ENCODE data around the gene MELTF. TPM values are rescaled to one million over a fixed set of nuclear protein-coding genes. Genes with fewer than 3 reads are reported as not detected.

MELTF gene
- total and polyA plus RNA-seq, 2 of the 13 experiments (the other 11 are each of a cell fraction or from before 2014, with no cell fraction given), result 3.2 to 7.5 TPM

- TF ChIP-seq ZNF782 (CRISPR knock-in tag; IDR thresholded peaks at IDR 0.05; ENCODE audit: borderline replicate concordance), result no peak
- TF ChIP-seq TBX3 (IDR thresholded peaks at IDR 0.05; ENCODE audit: borderline replicate concordance), result no peak
- no peak for TF ChIP-seq MXI1 (IDR thresholded peaks at IDR 0.05; ENCODE audit: borderline replicate concordance, low read depth, low read length)
- TF ChIP-seq POLR2G (IDR thresholded peaks at IDR 0.05; ENCODE audit: low read depth, low read length), result peak; percentile 31; the same call in 1 of the 2 replicates
- TF ChIP-seq SP4 (CRISPR knock-in tag; IDR thresholded peaks at IDR 0.05), result peak; percentile 43; the same call in 1 of the 2 replicates
- TF ChIP-seq NR2F6 (IDR thresholded peaks at IDR 0.05), result no peak
- TF ChIP-seq NR2F6 (CRISPR knock-in tag; IDR thresholded peaks at IDR 0.05), result peak; percentile 65
- TF ChIP-seq ZNF329 (CRISPR knock-in tag; IDR thresholded peaks at IDR 0.05; ENCODE audit: low read depth), result no peak
- TF ChIP-seq SIN3A (IDR thresholded peaks at IDR 0.05; ENCODE audit: borderline replicate concordance, low read depth, low read length), result peak; percentile 47; the same call in 1 of the 2 replicates
- TF ChIP-seq ZNF44 (CRISPR knock-in tag; IDR thresholded peaks at IDR 0.05), result no peak
- TF ChIP-seq IRF9 (CRISPR knock-in tag; IDR thresholded peaks at IDR 0.05; ENCODE audit: borderline replicate concordance), result no peak
- 0 out of 2 replicates have a peak, but pooled peaks have one; percentile 32 for TF ChIP-seq TFDP1 (CRISPR knock-in tag; IDR thresholded peaks at IDR 0.05; ENCODE audit: borderline replicate concordance)
- no peak for TF ChIP-seq CENPT (CRISPR knock-in tag; IDR thresholded peaks at IDR 0.05; ENCODE audit: low read depth)
- no peak for TF ChIP-seq ZNF17 (CRISPR knock-in tag; IDR thresholded peaks at IDR 0.05)
- no peak for TF ChIP-seq SOX5 (CRISPR knock-in tag; IDR thresholded peaks at IDR 0.05; ENCODE audit: borderline replicate concordance)
- TF ChIP-seq ZNF770 (CRISPR knock-in tag; IDR thresholded peaks at IDR 0.05), result peak; percentile 90
- no peak for TF ChIP-seq MAF1 (CRISPR knock-in tag; IDR thresholded peaks at IDR 0.05; ENCODE audit: borderline replicate concordance)
- TF ChIP-seq CBX1 (IDR thresholded peaks at IDR 0.05; ENCODE audit: low read depth), result no peak
- no peak for TF ChIP-seq FOXP4 (CRISPR knock-in tag; IDR thresholded peaks at IDR 0.05)
- 0 out of 2 replicates have a peak, but pooled peaks have one; percentile 33 for TF ChIP-seq SP2 (CRISPR knock-in tag; IDR thresholded peaks at IDR 0.05)
- no peak for TF ChIP-seq GPN1 (CRISPR knock-in tag; IDR thresholded peaks at IDR 0.05; ENCODE audit: borderline replicate concordance)
- no peak for TF ChIP-seq ZNF333 (CRISPR knock-in tag; IDR thresholded peaks at IDR 0.05; ENCODE audit: borderline replicate concordance)
- TF ChIP-seq JDP2 (CRISPR knock-in tag; IDR thresholded peaks at IDR 0.05; ENCODE audit: borderline replicate concordance), result no peak
- no peak for TF ChIP-seq TARDBP (CRISPR knock-in tag; IDR thresholded peaks at IDR 0.05)
- no peak for TF ChIP-seq DRAP1 (CRISPR knock-in tag; IDR thresholded peaks at IDR 0.05)
Observed at GRCh38 chr3:197029511-197030167, at the start of gene MELTF (continued).

Data from HepG2 (cell line).